ENCODE measurements around the gene CAMK2B.

CAMK2B gene

DNA sequence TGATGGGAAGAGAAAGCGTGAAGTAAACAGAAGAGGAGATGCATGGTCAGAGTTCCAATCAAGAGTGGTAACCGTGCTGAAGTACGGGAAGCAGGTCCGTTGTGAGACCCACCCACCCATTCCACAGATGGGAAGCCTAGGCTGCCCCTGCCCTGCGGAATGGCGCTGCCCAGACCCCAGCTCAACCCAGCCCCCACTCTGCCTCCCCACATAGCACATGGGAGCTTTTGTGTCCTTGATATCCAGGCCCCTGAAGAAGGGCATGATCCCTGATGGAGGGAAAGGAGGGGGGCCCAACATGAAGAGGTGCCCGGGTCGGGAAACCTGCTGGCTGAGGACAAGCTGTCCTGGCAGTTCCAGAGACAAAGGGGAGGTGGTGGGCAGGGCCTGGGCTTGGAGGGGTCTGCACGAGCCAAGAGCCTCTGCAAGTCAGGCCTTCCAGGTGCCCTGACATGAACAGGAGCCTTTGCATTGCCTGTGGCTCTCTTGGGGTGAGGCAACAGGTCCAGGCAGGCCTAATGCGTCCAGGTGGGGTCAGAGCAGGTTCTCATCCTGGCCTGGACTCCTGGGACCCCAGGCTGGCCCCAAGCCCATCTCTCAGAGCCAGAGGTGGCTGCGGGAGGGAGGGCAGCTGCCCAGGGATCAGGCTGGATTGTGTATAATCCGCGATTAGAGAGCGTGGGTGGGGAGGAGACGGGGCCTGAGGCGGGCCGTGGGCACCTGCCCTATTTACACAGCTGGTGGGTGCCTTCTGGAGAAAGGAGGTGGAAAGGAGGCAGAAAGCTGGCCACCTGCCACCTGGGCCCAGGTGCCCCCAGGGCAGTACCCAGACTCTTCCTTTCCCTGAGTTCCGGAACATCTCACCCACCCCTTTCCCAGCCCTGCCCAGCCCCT, 101.1 kb downstream of the CAMK2B start:
- TF ChIP-seq, protein P1, sequence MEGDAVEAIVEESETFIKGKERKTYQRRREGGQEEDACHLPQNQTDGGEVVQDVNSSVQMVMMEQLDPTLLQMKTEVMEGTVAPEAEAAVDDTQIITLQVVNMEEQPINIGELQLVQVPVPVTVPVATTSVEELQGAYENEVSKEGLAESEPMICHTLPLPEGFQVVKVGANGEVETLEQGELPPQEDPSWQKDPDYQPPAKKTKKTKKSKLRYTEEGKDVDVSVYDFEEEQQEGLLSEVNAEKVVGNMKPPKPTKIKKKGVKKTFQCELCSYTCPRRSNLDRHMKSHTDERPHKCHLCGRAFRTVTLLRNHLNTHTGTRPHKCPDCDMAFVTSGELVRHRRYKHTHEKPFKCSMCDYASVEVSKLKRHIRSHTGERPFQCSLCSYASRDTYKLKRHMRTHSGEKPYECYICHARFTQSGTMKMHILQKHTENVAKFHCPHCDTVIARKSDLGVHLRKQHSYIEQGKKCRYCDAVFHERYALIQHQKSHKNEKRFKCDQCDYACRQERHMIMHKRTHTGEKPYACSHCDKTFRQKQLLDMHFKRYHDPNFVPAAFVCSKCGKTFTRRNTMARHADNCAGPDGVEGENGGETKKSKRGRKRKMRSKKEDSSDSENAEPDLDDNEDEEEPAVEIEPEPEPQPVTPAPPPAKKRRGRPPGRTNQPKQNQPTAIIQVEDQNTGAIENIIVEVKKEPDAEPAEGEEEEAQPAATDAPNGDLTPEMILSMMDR (IDR thresholded peaks at IDR 0.05; ENCODE audit: control insufficient read depth, extremely low read depth, insufficient read depth) = no peak
- H3K4me3 ChIP-seq (ENCODE audit: low read depth, low read length) = no peak overlapping the region
- no peak for DNase-seq (ENCODE audit: low read depth)

GRCh38 chr7:44223362-44224079, 101.9 kb downstream of the CAMK2B start:
- no peak overlapping the region for H3K4me3 ChIP-seq (ENCODE audit: low read depth, low read length)
- TF ChIP-seq, protein P1 (IDR thresholded peaks at IDR 0.05; ENCODE audit: control insufficient read depth, extremely low read depth, insufficient read depth) = no peak
- DNase-seq (ENCODE audit: low read depth) = no peak

DNA sequence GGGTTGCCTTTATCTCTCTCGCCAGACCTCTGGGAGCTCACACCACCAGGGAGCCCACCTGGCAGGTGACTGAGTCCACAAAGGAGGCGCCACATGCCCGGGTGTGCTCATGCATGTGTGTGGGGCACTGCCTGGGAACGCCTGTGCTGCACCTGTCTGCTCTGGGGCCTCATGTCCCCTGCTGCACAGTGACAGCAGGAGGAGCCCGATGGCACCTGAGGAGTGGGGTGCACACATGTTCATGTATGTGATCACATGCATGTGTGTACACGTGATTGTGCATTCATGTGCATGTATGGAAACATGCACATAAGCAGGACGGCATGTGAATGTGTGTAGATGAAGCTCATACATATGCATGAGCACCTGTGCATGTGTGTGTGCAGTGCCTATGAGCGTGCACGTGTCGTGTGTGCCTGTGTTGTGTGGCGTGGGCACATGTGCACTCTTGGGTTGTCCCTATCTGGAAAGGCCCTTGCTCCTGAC, 102.6 kb downstream of the CAMK2B start:
- no peak overlapping the region for H3K4me3 ChIP-seq (ENCODE audit: low read depth, low read length)
- TF ChIP-seq, protein P1 (IDR thresholded peaks at IDR 0.05; ENCODE audit: control insufficient read depth, extremely low read depth, insufficient read depth) = no peak
- DNase-seq (ENCODE audit: low read depth) = no peak

DNA sequence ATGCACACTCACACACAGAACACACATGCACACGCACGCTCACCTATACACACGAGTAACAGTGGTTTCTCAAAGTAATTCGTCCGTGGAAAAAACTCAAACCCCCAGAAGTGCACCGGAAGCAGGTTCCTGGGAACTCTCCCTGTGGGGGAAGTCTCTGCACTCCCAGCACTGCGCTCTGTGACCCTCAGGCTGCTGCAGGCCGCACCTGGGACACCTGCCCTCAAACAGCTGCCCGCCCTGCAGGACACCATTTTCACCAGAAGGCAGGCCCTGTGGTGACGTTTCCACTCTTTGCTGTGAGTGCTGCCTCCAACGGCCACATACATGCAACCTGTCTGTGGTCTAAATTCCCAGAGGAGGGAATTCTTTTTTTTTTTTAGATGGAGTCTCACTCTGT, 103.3 kb downstream of the CAMK2B start:
- TF ChIP-seq, protein P1 (IDR thresholded peaks at IDR 0.05; ENCODE audit: control insufficient read depth, extremely low read depth, insufficient read depth) = no peak
- no peak overlapping the region for H3K4me3 ChIP-seq (ENCODE audit: low read depth, low read length)
- DNase-seq (ENCODE audit: low read depth) = no peak

- TF ChIP-seq, protein P1 (IDR thresholded peaks at IDR 0.05; ENCODE audit: control insufficient read depth, extremely low read depth, insufficient read depth) = no peak
- no peak for DNase-seq (ENCODE audit: low read depth)
- H3K4me3 ChIP-seq (ENCODE audit: low read depth, low read length) = no peak overlapping the region
Measured at GRCh38 chr7:44221231-44221791, 104.1 kb downstream of the CAMK2B start.

DNA sequence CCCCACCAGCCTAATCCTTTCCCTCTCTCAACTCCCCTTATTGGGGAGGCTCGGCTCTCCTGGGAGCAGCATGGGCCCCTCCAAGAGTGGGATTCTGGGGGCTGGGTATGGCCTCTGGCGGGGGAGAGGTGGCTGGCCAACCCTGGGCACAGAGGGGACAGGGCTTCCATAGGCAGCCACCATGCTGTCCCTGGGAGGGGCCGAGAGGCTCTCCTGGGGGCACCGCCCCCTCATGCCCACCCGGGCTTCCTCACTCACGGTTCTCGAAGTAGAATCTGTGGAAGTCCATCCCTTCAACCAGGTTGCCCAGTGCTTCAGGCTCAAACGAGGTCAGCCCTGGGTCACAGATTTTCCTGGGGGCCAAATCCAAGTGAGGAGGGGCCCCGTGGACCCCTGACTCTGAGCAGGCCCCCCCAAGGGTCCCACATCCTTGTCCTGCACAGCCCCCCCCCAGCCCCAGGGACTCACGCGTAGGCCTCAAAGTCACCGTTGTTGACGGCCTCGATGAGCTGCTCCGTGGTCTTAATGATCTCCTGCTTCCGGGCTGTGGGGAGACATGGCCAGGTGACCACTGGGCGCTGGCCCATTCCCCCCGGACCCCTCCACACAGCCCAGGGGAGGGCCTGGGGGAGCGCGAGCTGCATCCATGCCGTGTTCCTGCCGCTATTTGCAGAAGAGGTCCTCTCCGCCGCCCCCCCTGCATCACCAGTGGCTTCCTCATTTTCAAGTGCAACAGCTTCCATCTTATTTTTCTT, 104.9 kb downstream of the CAMK2B start:
- no peak for DNase-seq (ENCODE audit: low read depth)
- TF ChIP-seq, protein P1 (IDR thresholded peaks at IDR 0.05; ENCODE audit: control insufficient read depth, extremely low read depth, insufficient read depth) = no peak
- H3K4me3 ChIP-seq (ENCODE audit: low read depth, low read length) = no peak overlapping the region
